SK-N-SH (cell line): Measurements from ENCODE around the gene INAVA. TPM values are rescaled to one million over a fixed set of nuclear protein-coding genes. Genes with fewer than 3 reads are reported as not detected.

ENCODE experiments used
- CTCF ChIA-PET: fragments of 300-600, 350-600 bp; formaldehyde crosslinking; extraction: SDS; loops from one replicate; lab custom pipeline; 2021; lab: Yijun Ruan, JAX
- POLR2A ChIA-PET: fragments of 350-600 bp; sonication (Branson Sonifier 250); formaldehyde crosslinking; extraction: SDS; loops from one replicate; lab custom pipeline; 2020; ENCODE audit warnings: antibody characterized with exemption, inconsistent platforms; lab: Yijun Ruan, JAX
- DNase-seq: peaks from one replicate; pipeline ENCODE4 v3.0.0; 2012
- H2AFZ ChIP-seq: fragments of 200-600 bp; sonication (generic); 2 replicates; pipeline ENCODE4 v1.8.1; 2016; ENCODE audit warnings: antibody characterized with exemption, mild to moderate bottlenecking, low read depth
- H3F3A ChIP-seq: fragments of 200-600 bp; sonication (generic); replicated peaks from 2 replicates; pipeline ENCODE3; 2016; ENCODE audit warnings: antibody characterized with exemption, mild to moderate bottlenecking; ENCODE audit not compliant: insufficient read depth
- H3K27ac ChIP-seq, 2 experiments: fragments of 200-500 bp in 1 of 2; fragments of 200-600 bp in 1 of 2; sonication (Bioruptor generic) in 1 of 2; sonication (generic), shearing (Covaris generic) in 1 of 2; 2 replicates each; pipeline versions ENCODE4 v1.5.1 to v1.6.1; 2014 to 2016; ENCODE audit warnings: low read depth in 2 of 2, inconsistent platforms in 1 of 2, low read length in 1 of 2, mild to moderate bottlenecking in 1 of 2, mixed read lengths in 1 of 2
- H3K27me3 ChIP-seq: fragments of 200-600 bp; sonication (generic), shearing (Covaris generic); 2 replicates; pipeline ENCODE4 v1.6.1; 2016; ENCODE audit warnings: mixed run types; ENCODE audit not compliant: insufficient read depth
- H3K36me3 ChIP-seq, 2 experiments: fragments of 200-500 bp in 1 of 2; fragments of 200-600 bp in 1 of 2; sonication (Bioruptor generic) in 1 of 2; sonication (generic) in 1 of 2; replicated peaks in 1 of 2; 2 replicates each; pipeline versions ENCODE3 to v1.5.1; 2014 to 2016; ENCODE audit warnings: low read length in 1 of 2, mild to moderate bottlenecking in 1 of 2; ENCODE audit not compliant: insufficient read depth in 2 of 2, control insufficient read depth in 1 of 2
- H3K4me1 ChIP-seq, 2 experiments: fragments of 200-500 bp in 1 of 2; fragments of 200-600 bp in 1 of 2; sonication (Bioruptor generic) in 1 of 2; sonication (generic), shearing (Covaris generic) in 1 of 2; 2 replicates each; pipeline versions ENCODE4 v1.5.1 to v1.6.1; 2014 to 2016; ENCODE audit warnings: low read depth in 1 of 2, low read length in 1 of 2, mixed run types in 1 of 2; ENCODE audit not compliant: insufficient read depth in 2 of 2, control insufficient read depth in 1 of 2
- H3K4me2 ChIP-seq: fragments of 200-600 bp; sonication (generic), shearing (Covaris generic); 2 replicates; pipeline ENCODE4 v1.6.1; 2017; ENCODE audit warnings: mixed run types
- H3K4me3 ChIP-seq, 2 experiments: fragments of 200-500 bp in 1 of 2; fragments of 200-600 bp in 1 of 2; sonication (Bioruptor generic) in 1 of 2; sonication (generic), shearing (Covaris generic) in 1 of 2; 2 replicates each; pipeline versions ENCODE4 v1.5.1 to v1.8.1; 2014 to 2016; ENCODE audit warnings: low read depth in 2 of 2, inconsistent platforms in 1 of 2, low read length in 1 of 2, mild to moderate bottlenecking in 1 of 2, mixed read lengths in 1 of 2, moderate library complexity in 1 of 2
- H3K79me2 ChIP-seq: fragments of 200-600 bp; sonication (generic); 2 replicates; pipeline ENCODE4 v1.8.1; 2017; ENCODE audit warnings: mild to moderate bottlenecking; ENCODE audit not compliant: insufficient read depth
- H3K9ac ChIP-seq: fragments of 200-600 bp; sonication (generic); 2 replicates; pipeline ENCODE4 v1.6.1; 2017; ENCODE audit warnings: mixed run types
- H3K9me2 ChIP-seq: fragments of 200-600 bp; sonication (generic); 2 replicates; pipeline ENCODE4 v1.6.1; 2017; ENCODE audit warnings: mixed run types
- H3K9me3 ChIP-seq: fragments of 200-600 bp; sonication (generic); 2 replicates; pipeline ENCODE4 v1.6.1; 2017; ENCODE audit warnings: mixed run types, mild to moderate bottlenecking, moderate library complexity
- H4K20me1 ChIP-seq: fragments of 200-600 bp; sonication (generic); 2 replicates; pipeline ENCODE4 v1.6.1; 2017; ENCODE audit warnings: mild to moderate bottlenecking, mixed run types; ENCODE audit not compliant: insufficient read depth
- EP300 ChIP-seq, 2 experiments: IDR thresholded peaks; 2 replicates each; pipeline versions ENCODE4 v1.4.0 to v1.6.1; 2012; ENCODE audit warnings: borderline replicate concordance in 1 of 2, low read depth in 1 of 2, low read length in 1 of 2
- FOSL2 ChIP-seq: IDR thresholded peaks from 2 replicates; pipeline ENCODE4 v1.4.0; 2012; ENCODE audit warnings: low read depth, mild to moderate bottlenecking, moderate library complexity, borderline replicate concordance
- FOXJ3 ChIP-seq: sonication (generic); formaldehyde crosslinking; IDR thresholded peaks from 2 replicates; pipeline ENCODE4 v1.5.1; 2020; ENCODE audit warnings: mild to moderate bottlenecking, missing genetic modification reagents
- GABPA ChIP-seq: IDR thresholded peaks from 2 replicates; pipeline ENCODE4 v1.4.0; 2012; ENCODE audit warnings: low read depth, mild to moderate bottlenecking
- JUND ChIP-seq: IDR thresholded peaks from 2 replicates; pipeline ENCODE4 v1.4.0; 2012
- MEF2A ChIP-seq: IDR thresholded peaks from 2 replicates; pipeline ENCODE4 v1.4.0; 2012; ENCODE audit warnings: low read depth, borderline replicate concordance
- MXI1 ChIP-seq: IDR thresholded peaks from 2 replicates; pipeline ENCODE4 v1.6.1; 2012; ENCODE audit warnings: mild to moderate bottlenecking, low read depth, low read length, improper control_type of control experiment
- NRF1 ChIP-seq: IDR thresholded peaks from 2 replicates; pipeline ENCODE4 v1.6.1; 2012; ENCODE audit warnings: low read depth, mild to moderate bottlenecking, low read length
- RAD21 ChIP-seq: IDR thresholded peaks from 2 replicates; pipeline ENCODE4 v1.6.1; 2012; ENCODE audit warnings: mild to moderate bottlenecking, low read length
- RXRA ChIP-seq: IDR thresholded peaks from 2 replicates; pipeline ENCODE4 v1.4.0; 2012; ENCODE audit warnings: low read depth, mild to moderate bottlenecking, borderline replicate concordance
- SIN3A ChIP-seq: IDR thresholded peaks from 2 replicates; pipeline ENCODE4 v1.6.1; 2012; ENCODE audit warnings: low read depth, mild to moderate bottlenecking, low read length, moderate library complexity, borderline replicate concordance
- SMC3 ChIP-seq: IDR thresholded peaks from 2 replicates; pipeline ENCODE4 v1.6.1; 2012; ENCODE audit warnings: low read depth, low read length, improper control_type of control experiment
- TAF1 ChIP-seq: IDR thresholded peaks from 2 replicates; pipeline ENCODE4 v1.6.1; 2012; ENCODE audit warnings: low read depth, mild to moderate bottlenecking, low read length, moderate library complexity, borderline replicate concordance
- TEAD4 ChIP-seq: IDR thresholded peaks from 2 replicates; pipeline ENCODE4 v1.4.0; 2012; ENCODE audit warnings: mild to moderate bottlenecking, borderline replicate concordance; ENCODE audit not compliant: insufficient read depth
- YY1 ChIP-seq: IDR thresholded peaks from 2 replicates; pipeline ENCODE4 v1.4.0; 2012; ENCODE audit warnings: low read depth, mild to moderate bottlenecking
- WGBS: methylation state at CpG from one replicate; pipeline ENCODE4 v1.1.6; 2017; ENCODE audit warnings: low lambda C conversion rate; 5-methylcytosine and 5-hydroxymethylcytosine counted together
- polyA plus RNA-seq, 3 experiments: library from polyadenylated mRNA; depleted of rRNA; stranded (reverse); fragments of >200 nt; gene quantifications; 2 replicates each; pipeline ENCODE4 v1.2.3, GENCODE V29; 2012
- TF ChIP-seq, protein P1 (sequence below): fragments of 150-350 bp; IDR thresholded peaks from 2 replicates; pipeline ENCODE4 v1.6.1; 2016; ENCODE audit warnings: mild to moderate bottlenecking, low read depth, low read length
- TF ChIP-seq, protein P2 (sequence below): IDR thresholded peaks from 2 replicates; pipeline ENCODE4 v1.4.0; 2012; ENCODE audit warnings: low read depth
- TF ChIP-seq, protein P3 (sequence below): IDR thresholded peaks from 2 replicates; pipeline ENCODE4; 2012

Gene INAVA
- polyA plus RNA-seq, 1 of the 3 experiments (the other 2 are of a cell fraction): 0.12 TPM

DNA sequence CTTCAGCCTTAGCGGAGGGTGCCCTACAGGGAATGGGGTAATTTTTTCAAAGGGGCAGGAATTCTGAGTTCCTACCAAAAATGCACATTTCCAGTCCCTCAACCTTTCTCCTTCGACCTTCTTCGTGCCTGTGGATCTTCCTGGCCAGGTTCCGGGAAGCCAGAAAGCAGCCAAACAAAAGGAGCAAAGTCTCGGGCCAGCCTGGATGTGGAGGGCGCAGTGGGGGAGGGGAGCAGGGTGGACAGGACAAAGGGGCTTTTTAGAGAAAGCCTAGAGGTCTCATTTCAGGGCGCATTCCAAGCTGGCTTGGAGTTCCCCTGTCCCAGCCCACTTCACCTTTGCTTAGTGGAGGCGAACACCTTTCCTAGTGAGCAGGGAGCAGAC, 2.9 kb upstream of the INAVA start (continued):
- TF ChIP-seq, protein P1, sequence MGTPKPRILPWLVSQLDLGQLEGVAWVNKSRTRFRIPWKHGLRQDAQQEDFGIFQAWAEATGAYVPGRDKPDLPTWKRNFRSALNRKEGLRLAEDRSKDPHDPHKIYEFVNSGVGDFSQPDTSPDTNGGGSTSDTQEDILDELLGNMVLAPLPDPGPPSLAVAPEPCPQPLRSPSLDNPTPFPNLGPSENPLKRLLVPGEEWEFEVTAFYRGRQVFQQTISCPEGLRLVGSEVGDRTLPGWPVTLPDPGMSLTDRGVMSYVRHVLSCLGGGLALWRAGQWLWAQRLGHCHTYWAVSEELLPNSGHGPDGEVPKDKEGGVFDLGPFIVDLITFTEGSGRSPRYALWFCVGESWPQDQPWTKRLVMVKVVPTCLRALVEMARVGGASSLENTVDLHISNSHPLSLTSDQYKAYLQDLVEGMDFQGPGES: no peak
- TF ChIP-seq YY1 (no peak), RAD21 (no peak), GABPA (no peak)

DNA sequence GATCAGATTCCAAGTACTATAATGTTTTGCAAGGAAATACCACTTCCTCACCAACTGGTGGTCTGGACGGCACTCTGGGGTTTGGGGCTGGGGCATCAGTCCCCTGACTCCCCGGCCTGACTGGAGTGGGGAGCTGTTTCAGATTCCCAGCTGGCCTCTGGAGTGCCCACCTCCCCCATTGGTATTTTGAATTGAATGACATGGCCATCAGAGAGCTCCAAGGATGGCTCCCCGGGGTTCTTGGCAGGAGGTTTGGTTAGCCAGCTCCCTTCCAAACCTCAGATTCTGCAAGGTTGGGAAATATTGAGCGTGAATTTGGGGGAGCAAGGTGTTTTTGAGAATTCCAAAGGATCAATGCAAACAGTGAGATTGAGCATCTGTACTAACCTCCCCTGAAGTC, 2.2 kb upstream of the INAVA start:
- Histone ChIP-seq H3K27ac (no peak overlapping the region), H3K9me2 (no peaks in the 10 kb centered on the region), H3K9ac (no peak overlapping the region), H3K27me3 (no peaks in the 10 kb centered on the region), H3K9me3 (no peaks in the 10 kb centered on the region), H4K20me1 (no peaks in the 10 kb centered on the region), H3K79me2 (no peaks in the 10 kb centered on the region), H2AFZ (no peak overlapping the region), H3K4me1 (peaks cover 0 to 3% of the 10 kb centered on the region in 2 experiments; a peak in 1 of 4 replicates), H3K4me2 (no peak overlapping the region)
- TF ChIP-seq FOXJ3 (CRISPR knock-in tag) (no peak), NRF1 (no peak)
- TF ChIP-seq, protein P1: no peak
- TF ChIP-seq, all 33 proteins: peak for 0
- POLR2A ChIA-PET: no interaction called here
- 78% methylated on average over 3 of the region's 4 CpGs for WGBS
- Histone ChIP-seq H3K4me3 (no peak overlapping the region), H3F3A (no peaks in the 10 kb centered on the region), H3K36me3 (no peaks in the 10 kb centered on the region)
- no peak for DNase-seq
- CTCF ChIA-PET: interaction anchor here (2.1 kb wide), 1 partner anchor 25 kb away, joined by 5 read pairs; no protein-coding TSS in a partner anchor

DNA sequence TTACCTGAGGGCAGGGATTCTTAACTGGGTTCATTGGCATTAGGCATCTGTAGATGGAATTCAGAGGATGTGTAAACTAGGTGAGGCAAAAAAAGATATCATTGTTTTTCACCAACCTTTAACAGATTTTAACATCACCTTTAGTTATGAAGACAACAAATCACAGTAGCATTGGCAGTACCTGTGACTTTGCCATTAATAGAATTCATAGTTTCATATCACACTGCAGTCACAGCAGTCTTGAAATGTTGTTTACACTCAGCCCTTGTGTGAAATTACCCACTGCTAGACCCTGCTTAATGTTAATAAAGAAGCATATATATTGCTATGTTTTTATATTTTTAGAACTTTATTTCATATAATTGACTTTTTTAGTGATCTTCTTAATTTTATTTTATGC, 1.7 kb upstream of the INAVA start:
- Histone ChIP-seq H3K27me3 (no peaks in the 10 kb centered on the region), H3K4me3 (no peak overlapping the region), H2AFZ (no peak overlapping the region), H3K4me2 (no peak overlapping the region), H3F3A (no peaks in the 10 kb centered on the region), H3K27ac (no peak overlapping the region), H3K9ac (no peak overlapping the region), H3K79me2 (no peaks in the 10 kb centered on the region), H3K4me1 (peaks cover 0 to 3% of the 10 kb centered on the region in 2 experiments; a peak in 1 of 4 replicates), H3K36me3 (no peaks in the 10 kb centered on the region), H3K9me3 (no peaks in the 10 kb centered on the region), H3K9me2 (no peaks in the 10 kb centered on the region), H4K20me1 (no peaks in the 10 kb centered on the region)
- ChIA-PET POLR2A (no interaction called here), CTCF (interaction anchor here (2.1 kb wide), 1 partner anchor 25 kb away, joined by 5 read pairs; no protein-coding TSS in a partner anchor)
- no peak for DNase-seq
- TF ChIP-seq FOXJ3 (CRISPR knock-in tag) (no peak), JUND (no peak), RAD21 (no peak), EP300 (IDR thresholded peaks at IDR 0.05; ENCODE audit: borderline replicate concordance in 1 of 2, low read depth in 1 of 2, low read length in 1 of 2) (no peak), RXRA (no peak), GABPA (no peak), YY1 (no peak), MXI1 (no peak), SMC3 (no peak), MEF2A (no peak), SIN3A (no peak), TEAD4 (no peak), FOSL2 (no peak), NRF1 (no peak), TAF1 (no peak)
- TF ChIP-seq, protein P1: no peak
- TF ChIP-seq, protein P2, sequence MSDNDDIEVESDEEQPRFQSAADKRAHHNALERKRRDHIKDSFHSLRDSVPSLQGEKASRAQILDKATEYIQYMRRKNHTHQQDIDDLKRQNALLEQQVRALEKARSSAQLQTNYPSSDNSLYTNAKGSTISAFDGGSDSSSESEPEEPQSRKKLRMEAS: no peak
- TF ChIP-seq, protein P3, sequence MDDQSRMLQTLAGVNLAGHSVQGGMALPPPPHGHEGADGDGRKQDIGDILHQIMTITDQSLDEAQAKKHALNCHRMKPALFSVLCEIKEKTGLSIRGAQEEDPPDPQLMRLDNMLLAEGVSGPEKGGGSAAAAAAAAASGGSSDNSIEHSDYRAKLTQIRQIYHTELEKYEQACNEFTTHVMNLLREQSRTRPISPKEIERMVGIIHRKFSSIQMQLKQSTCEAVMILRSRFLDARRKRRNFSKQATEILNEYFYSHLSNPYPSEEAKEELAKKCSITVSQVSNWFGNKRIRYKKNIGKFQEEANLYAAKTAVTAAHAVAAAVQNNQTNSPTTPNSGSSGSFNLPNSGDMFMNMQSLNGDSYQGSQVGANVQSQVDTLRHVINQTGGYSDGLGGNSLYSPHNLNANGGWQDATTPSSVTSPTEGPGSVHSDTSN: no peak
